HCT116 (cell line): ENCODE results near the gene ECEL1. TPM values are rescaled to one million over a fixed set of nuclear protein-coding genes. Genes with fewer than 3 reads are reported as not detected.

Source experiments
- ATAC-seq: fragments of 200-7000 bp; cut with Tn5 transposase; 2 replicates; pipeline ENCODE4 v1.9.1; 2020; ENCODE audit warnings: mild to moderate bottlenecking, moderate library complexity
- BruUV-seq: library from RNA; stranded (reverse); fragments of 400-500 nt; replicated peaks from 2 replicates; lab custom pipeline; 2021; lab: Mats Ljungman, UMichigan
- CTCF ChIA-PET: fragments of 300-600 bp; sonication (Branson Sonifier 250); formaldehyde crosslinking; loops from one replicate; lab custom pipeline; 2021; ENCODE audit warnings: antibody characterized with exemption; lab: Charles Lee
- POLR2A ChIA-PET: fragments of 300-600, 350-600 bp; sonication (Branson Sonifier 250); formaldehyde crosslinking; loops from one replicate; lab custom pipeline; 2021; ENCODE audit warnings: antibody characterized with exemption; lab: Charles Lee
- RAD21 ChIA-PET, 2 experiments: fragments of 300-600 bp; sonication (Branson Sonifier 250); formaldehyde crosslinking; loops; one replicate each; lab custom pipeline; 2023; ENCODE audit warnings: low total read pairs in 2 of 2; ENCODE audit not compliant: uncharacterized antibody in 2 of 2, unreplicated experiment in 2 of 2, low non-redundant PET in 1 of 2; lab: Charles Lee
- DNase-seq: peaks from one replicate; pipeline ENCODE4 v3.0.0-alpha.2; 2010; ENCODE audit warnings: low read depth, low spot score
- H2AFZ ChIP-seq: fragments of 200-600 bp; shearing (Covaris generic), sonication (generic); 2 replicates; pipeline ENCODE4 v1.6.1; 2017; ENCODE audit warnings: low read depth, mixed run types, mixed read lengths, antibody characterized with exemption, low read length; ENCODE audit not compliant: poor library complexity, severe bottlenecking
- H3K27ac ChIP-seq: 2 replicates; pipeline ENCODE4 v1.5.1; 2012; ENCODE audit warnings: low read depth, low read length
- H3K27me3 ChIP-seq: fragments of 200-600 bp; sonication (generic); 2 replicates; pipeline ENCODE4 v1.6.1; 2016; ENCODE audit warnings: mixed run types, low read length, mixed read lengths; ENCODE audit not compliant: insufficient read depth
- H3K36me3 ChIP-seq, 2 experiments: fragments of 200-500 bp in 1 of 2; fragments of 200-600 bp in 1 of 2; sonication (Bioruptor generic) in 1 of 2; sonication (generic) in 1 of 2; 2 replicates each; pipeline versions ENCODE4 v1.5.1 to v1.6.1; 2014 to 2016; ENCODE audit warnings: low read length in 2 of 2, inconsistent platforms in 1 of 2, mixed read lengths in 1 of 2, mixed run types in 1 of 2; ENCODE audit not compliant: insufficient read depth in 2 of 2, control insufficient read depth in 1 of 2
- H3K4me1 ChIP-seq, 2 experiments: fragments of 200-600 bp in 1 of 2; sonication (generic) in 1 of 2; 2 replicates each; pipeline versions ENCODE4 v1.5.1 to v1.6.1; 2012 to 2017; ENCODE audit warnings: low read length in 2 of 2, inconsistent platforms in 1 of 2, mild to moderate bottlenecking in 1 of 2, mixed read lengths in 1 of 2, mixed run types in 1 of 2, moderate library complexity in 1 of 2; ENCODE audit not compliant: insufficient read depth in 2 of 2, control insufficient read depth in 1 of 2
- H3K4me2 ChIP-seq: fragments of 200-600 bp; sonication (generic); 2 replicates; pipeline ENCODE4 v1.6.1; 2017; ENCODE audit warnings: mixed run types, low read length, mixed read lengths
- H3K4me3 ChIP-seq, 2 experiments: fragments of 200-600 bp in 1 of 2; sonication (generic) in 1 of 2; replicated peaks in 1 of 2; 2 replicates each; pipeline ENCODE4 v1.5.1; 2011 to 2016; ENCODE audit warnings: low read length in 2 of 2, control low read depth in 1 of 2, low read depth in 1 of 2, mild to moderate bottlenecking in 1 of 2, mixed read lengths in 1 of 2, mixed run types in 1 of 2
- H3K79me2 ChIP-seq: fragments of 200-600 bp; sonication (generic); 2 replicates; pipeline ENCODE4 v1.6.1; 2017; ENCODE audit warnings: mild to moderate bottlenecking, mixed run types, low read length, moderate library complexity, mixed read lengths; ENCODE audit not compliant: insufficient read depth
- H3K9ac ChIP-seq: fragments of 200-600 bp; sonication (generic); 2 replicates; pipeline ENCODE4 v1.6.1; 2016; ENCODE audit warnings: low read length, mixed read lengths
- H3K9me2 ChIP-seq: fragments of 200-600 bp; sonication (generic), shearing (Covaris generic); 2 replicates; pipeline ENCODE4 v1.6.1; 2017; ENCODE audit warnings: mixed run types, mild to moderate bottlenecking, moderate library complexity; ENCODE audit not compliant: insufficient read depth
- H3K9me3 ChIP-seq, 2 experiments: fragments of 200-500 bp in 1 of 2; fragments of 200-600 bp in 1 of 2; sonication (Bioruptor generic) in 1 of 2; sonication (generic) in 1 of 2; 2 replicates each; pipeline ENCODE4 v1.6.1; 2014 to 2017; ENCODE audit warnings: low read length in 2 of 2, mixed read lengths in 2 of 2, inconsistent platforms in 1 of 2, low read depth in 1 of 2, mild to moderate bottlenecking in 1 of 2, mixed run types in 1 of 2, moderate library complexity in 1 of 2; ENCODE audit not compliant: control insufficient read depth in 1 of 2, insufficient read depth in 1 of 2
- H4K20me1 ChIP-seq: fragments of 200-600 bp; sonication (generic), shearing (Covaris generic); 2 replicates; pipeline ENCODE4 v1.6.1; 2017; ENCODE audit warnings: mixed run types, mild to moderate bottlenecking, moderate library complexity; ENCODE audit not compliant: insufficient read depth
- CEBPB ChIP-seq: IDR thresholded peaks from 2 replicates; pipeline ENCODE4 v1.6.1; 2012; ENCODE audit warnings: low read depth
- EGR1 ChIP-seq: IDR thresholded peaks from 2 replicates; pipeline ENCODE4 v1.6.1; 2012; ENCODE audit warnings: low read depth
- ELF1 ChIP-seq: IDR thresholded peaks from 2 replicates; pipeline ENCODE4 v1.6.1; 2012; ENCODE audit warnings: low read depth, borderline replicate concordance
- RAD21 ChIP-seq: IDR thresholded peaks from 2 replicates; pipeline ENCODE4 v1.6.1; 2012; ENCODE audit warnings: low read depth, mild to moderate bottlenecking
- SP1 ChIP-seq: IDR thresholded peaks from 2 replicates; pipeline ENCODE4 v1.6.1; 2012; ENCODE audit warnings: low read depth
- TCF7L2 ChIP-seq: IDR thresholded peaks from 2 replicates; pipeline ENCODE4 v1.7.0; 2011; ENCODE audit warnings: borderline replicate concordance, inconsistent platforms; ENCODE audit not compliant: insufficient read depth, insufficient read length; ENCODE audit errors: extremely low read depth
- ZFX ChIP-seq: fragments of 450-650 bp; IDR thresholded peaks from 2 replicates; pipeline ENCODE4 v1.6.1; 2017
- intact Hi-C: fragments of 100-400 bp; cut with micrococcal nuclease; formaldehyde crosslinking; loops from 2 replicates; pipeline ENCODE4 v1.10.0; 2022
- total RNA-seq: library from RNA; stranded (reverse); gene quantifications from one replicate; pipeline ENCODE4 v1.2.1, GENCODE V29; 2021; ENCODE audit not compliant: unreplicated experiment
- TF ChIP-seq, protein P1 (sequence below): IDR thresholded peaks from 2 replicates; pipeline ENCODE4 v1.6.1; 2011; ENCODE audit warnings: mild to moderate bottlenecking, low read length, moderate library complexity; ENCODE audit not compliant: insufficient replicate concordance; ENCODE audit errors: extremely low read depth

The ECEL1 gene
- total RNA-seq, 1 experiment from 2014 or later: not detected

DNA sequence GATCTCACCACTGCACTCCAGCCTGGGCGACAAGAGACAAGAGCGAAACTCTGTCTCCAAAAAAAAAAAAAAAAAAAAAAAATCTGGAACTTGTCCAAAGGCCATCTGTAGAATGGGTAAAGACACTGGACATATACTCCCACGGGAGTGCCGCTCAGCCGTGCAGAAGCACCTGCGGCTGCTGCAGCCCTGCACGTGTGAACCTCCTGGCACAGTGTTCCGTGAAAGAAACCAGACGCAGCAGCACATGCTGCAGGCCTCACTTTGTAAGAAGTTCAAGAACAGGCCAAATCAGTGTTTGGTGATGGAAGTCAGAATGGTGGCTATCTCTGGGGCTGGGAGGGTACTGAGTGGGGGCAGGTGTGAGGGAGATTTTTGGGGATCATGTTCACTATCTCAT lies 44.8 kb upstream of the ECEL1 start:
- RAD21 ChIA-PET: no interaction called here
- POLR2A ChIA-PET: interaction anchor here (1.1 kb wide), 1 partner anchor 18 kb away, joined by 3 read pairs; the partner anchor contains the start of genes EIF4E2 and TIGD1
- H3K27me3 ChIP-seq: no peaks in the 10 kb centered on the region
- no TSS peak for BruUV-seq
- DNase-seq (no peak), ATAC-seq (no peak)
- H3K9ac ChIP-seq: no peak overlapping the region
- CTCF ChIA-PET: no interaction called here
- H2AFZ ChIP-seq: no peak overlapping the region
- intact Hi-C loops: no loop called here
- no peaks in the 10 kb centered on the region for H3K9me2 ChIP-seq
- H3K4me1 ChIP-seq: no peaks in the 10 kb centered on the region
- no peaks in the 10 kb centered on the region for H4K20me1 ChIP-seq
- TF ChIP-seq CEBPB (no peak), RAD21 (no peak), TCF7L2 (no peak), ELF1 (no peak), SP1 (no peak), ZFX (no peak), EGR1 (no peak)
- TF ChIP-seq, protein P1, sequence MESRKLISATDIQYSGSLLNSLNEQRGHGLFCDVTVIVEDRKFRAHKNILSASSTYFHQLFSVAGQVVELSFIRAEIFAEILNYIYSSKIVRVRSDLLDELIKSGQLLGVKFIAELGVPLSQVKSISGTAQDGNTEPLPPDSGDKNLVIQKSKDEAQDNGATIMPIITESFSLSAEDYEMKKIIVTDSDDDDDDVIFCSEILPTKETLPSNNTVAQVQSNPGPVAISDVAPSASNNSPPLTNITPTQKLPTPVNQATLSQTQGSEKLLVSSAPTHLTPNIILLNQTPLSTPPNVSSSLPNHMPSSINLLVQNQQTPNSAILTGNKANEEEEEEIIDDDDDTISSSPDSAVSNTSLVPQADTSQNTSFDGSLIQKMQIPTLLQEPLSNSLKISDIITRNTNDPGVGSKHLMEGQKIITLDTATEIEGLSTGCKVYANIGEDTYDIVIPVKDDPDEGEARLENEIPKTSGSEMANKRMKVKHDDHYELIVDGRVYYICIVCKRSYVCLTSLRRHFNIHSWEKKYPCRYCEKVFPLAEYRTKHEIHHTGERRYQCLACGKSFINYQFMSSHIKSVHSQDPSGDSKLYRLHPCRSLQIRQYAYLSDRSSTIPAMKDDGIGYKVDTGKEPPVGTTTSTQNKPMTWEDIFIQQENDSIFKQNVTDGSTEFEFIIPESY: no peak
- H3K79me2 ChIP-seq: no peaks in the 10 kb centered on the region
- no peak overlapping the region for H3K4me2 ChIP-seq
- no peak overlapping the region for H3K27ac ChIP-seq
- H3K4me3 ChIP-seq: no peak overlapping the region
- H3K9me3 ChIP-seq: peaks cover 0 to 8% of the 10 kb centered on the region in 2 experiments; a peak in 3 of 4 replicates
- no peaks in the 10 kb centered on the region for H3K36me3 ChIP-seq
